Esophagus muscularis mucosa (tissue), 4 donors: ENCODE data around the gene ANKS1B. TPM values are rescaled to one million over a fixed set of nuclear protein-coding genes. Genes with fewer than 3 reads are reported as not detected.
A peak's percentile ranks its signal among the peaks of the same experiment; 100 is the strongest.

Experiments used
- DNase-seq: peaks from one replicate; pipeline ENCODE4 v3.0.0-alpha.2; 2017; ENCODE audit errors: extremely low spot score
- H3K27ac ChIP-seq, 4 donors: fragments of 200-600 bp; sonication (generic); replicated peaks in 1 of 4; 1 replicate in 3 of 4; 2 replicates in 1 of 4; pipeline ENCODE4 v1.5.1; 2016 to 2019; ENCODE audit warnings: mild to moderate bottlenecking in 1 of 4
- H3K27me3 ChIP-seq, 4 donors: fragments of 200-600 bp; sonication (generic); one replicate each; pipeline versions ENCODE4 v1.5.1 to v1.6.0; 2016 to 2019
- H3K36me3 ChIP-seq, 4 donors: fragments of 200-600 bp; sonication (generic); one replicate each; pipeline ENCODE4 v1.5.1; 2016 to 2019
- H3K4me1 ChIP-seq, 4 donors: fragments of 200-600 bp; sonication (generic); one replicate each; pipeline ENCODE4 v1.5.1; 2016 to 2019
- H3K4me3 ChIP-seq, 4 donors: fragments of 200-600 bp; sonication (generic); 1 replicate in 2 of 4; 2 replicates in 2 of 4; pipeline ENCODE4 v1.5.1; 2016 to 2019; ENCODE audit warnings: mild to moderate bottlenecking in 4 of 4, moderate library complexity in 1 of 4
- H3K9me3 ChIP-seq, 4 donors: fragments of 200-600 bp; sonication (generic); 1 replicate in 3 of 4; 2 replicates in 1 of 4; pipeline ENCODE4 v1.5.1; 2016 to 2019
- CTCF ChIP-seq, 3 experiments: fragments of 200-600 bp in 2 of 3; fragments of 450-650 bp in 1 of 3; sonication (generic) in 2 of 3; IDR thresholded peaks; one replicate each; pipeline ENCODE4 v1.5.1; 2017 to 2019; ENCODE audit warnings: antibody characterized with exemption in 3 of 3, mild to moderate bottlenecking in 2 of 3, moderate library complexity in 1 of 3
- EP300 ChIP-seq: sonication (generic); formaldehyde crosslinking; IDR thresholded peaks from one replicate; pipeline ENCODE4 v1.6.1; 2017; ENCODE audit warnings: antibody characterized with exemption
- POLR2A ChIP-seq: fragments of 450-650 bp; IDR thresholded peaks from one replicate; pipeline ENCODE4 v1.6.1; 2017; ENCODE audit warnings: antibody characterized with exemption, moderate library complexity, mild to moderate bottlenecking, low read depth
- POLR2AphosphoS5 ChIP-seq, 2 donors: sonication (generic); formaldehyde crosslinking; IDR thresholded peaks; one replicate each; pipeline ENCODE4 v1.6.1; 2017; ENCODE audit warnings: antibody characterized with exemption in 2 of 2
- WGBS: methylation state at CpG from one replicate; pipeline ENCODE4 v1.1.5; 2018; 5-methylcytosine and 5-hydroxymethylcytosine counted together
- intact Hi-C: fragments of 100-400 bp; cut with DNase I; formaldehyde crosslinking; loops from one replicate; pipeline ENCODE4 v1.15.1; 2023
- total RNA-seq, 4 donors: library from RNA; depleted of rRNA; stranded (reverse); fragments of >200 nt; gene quantifications; one replicate each; pipeline versions ENCODE4 v1.1.0 to v1.2.1, GENCODE V29; 2016

Gene ANKS1B
- total RNA-seq, 4 donors from 2014 or later = 20.4 to 28.7 (median 21.6) TPM

GRCh38 chr12:99767809-99768208, 216.9 kb downstream of the ANKS1B start:
- Histone ChIP-seq H3K4me3 (peak overlapping the region; percentile 22 to 39 (median 32)), H3K27ac (no peak overlapping the region), H3K9me3 (no peaks in the 10 kb centered on the region), H3K36me3 (no peaks in the 10 kb centered on the region), H3K4me1 (no peaks in the 10 kb centered on the region), H3K27me3 (no peaks in the 10 kb centered on the region)
- intact Hi-C loops = loop anchor here (5.0 kb wide), 1 partner anchor 726 kb away; no protein-coding TSS in a partner anchor
- no peak for DNase-seq
- 9% methylated on average over 1 of the region's 1 CpG for WGBS
- TF ChIP-seq CTCF (IDR thresholded peaks at IDR 0.05) (peak; percentile 41 to 62 (median 60)), POLR2AphosphoS5 (IDR thresholded peaks at IDR 0.05) (no peak), EP300 (no peak), POLR2A (no peak)

GRCh38 chr12:99766408-99766807, 218.3 kb downstream of the ANKS1B start:
- no peaks in the 10 kb centered on the region for H3K36me3 ChIP-seq
- H3K9me3 ChIP-seq = no peaks in the 10 kb centered on the region
- no peak for TF ChIP-seq EP300
- no peak for TF ChIP-seq POLR2AphosphoS5 (IDR thresholded peaks at IDR 0.05)
- no peak for TF ChIP-seq CTCF (IDR thresholded peaks at IDR 0.05)
- no peak for TF ChIP-seq POLR2A
- H3K27me3 ChIP-seq = no peaks in the 10 kb centered on the region
- no peak for DNase-seq
- 88% methylated on average over 1 of the region's 1 CpG for WGBS
- intact Hi-C loops = loop anchor here (5.0 kb wide), 1 partner anchor 724 kb away; no protein-coding TSS in a partner anchor
- H3K4me3 ChIP-seq = no peak overlapping the region
- H3K27ac ChIP-seq = no peak overlapping the region
- H3K4me1 ChIP-seq = no peaks in the 10 kb centered on the region

- Histone ChIP-seq H3K9me3 (no peaks in the 10 kb centered on the region), H3K36me3 (no peaks in the 10 kb centered on the region), H3K4me1 (no peaks in the 10 kb centered on the region), H3K4me3 (no peak overlapping the region), H3K27ac (no peak overlapping the region), H3K27me3 (no peaks in the 10 kb centered on the region)
- DNase-seq = no peak
- 66% methylated on average over 3 of the region's 3 CpGs for WGBS
- intact Hi-C loops = loop anchor here (5.0 kb wide), 1 partner anchor 723 kb away; no protein-coding TSS in a partner anchor
- TF ChIP-seq POLR2AphosphoS5 (IDR thresholded peaks at IDR 0.05) = no peak
Observed at GRCh38 chr12:99765469-99766114, 219.1 kb downstream of the ANKS1B start.

GRCh38 chr12:99759444-99759843, 225.3 kb downstream of the ANKS1B start:
- Histone ChIP-seq H3K27me3 (no peaks in the 10 kb centered on the region), H3K4me3 (no peak overlapping the region), H3K4me1 (peaks cover 0 to 9% (median 6%) of the 10 kb centered on the region in 4 donors), H3K9me3 (no peaks in the 10 kb centered on the region), H3K27ac (no peak overlapping the region), H3K36me3 (no peaks in the 10 kb centered on the region)
- 39% methylated on average over 2 of the region's 2 CpGs for WGBS
- DNase-seq = no peak
- TF ChIP-seq POLR2A (no peak), POLR2AphosphoS5 (IDR thresholded peaks at IDR 0.05) (no peak), EP300 (no peak), CTCF (IDR thresholded peaks at IDR 0.05) (no peak)
- intact Hi-C loops = no loop called here

GRCh38 chr12:99758997-99759396, 225.7 kb downstream of the ANKS1B start:
- no peak for DNase-seq
- intact Hi-C loops = no loop called here
- TF ChIP-seq POLR2AphosphoS5 (IDR thresholded peaks at IDR 0.05) = no peak
- no peak for TF ChIP-seq EP300
- no peak for TF ChIP-seq CTCF (IDR thresholded peaks at IDR 0.05)
- no peak for TF ChIP-seq POLR2A
- no peak overlapping the region for H3K27ac ChIP-seq
- H3K4me1 ChIP-seq = peaks cover 0 to 9% (median 6%) of the 10 kb centered on the region in 4 donors
- H3K27me3 ChIP-seq = no peaks in the 10 kb centered on the region
- H3K4me3 ChIP-seq = no peak overlapping the region
- WGBS = 95% methylated on average over 3 of the region's 3 CpGs
- H3K36me3 ChIP-seq = no peaks in the 10 kb centered on the region
- peaks cover 0 to 3% (median 0%) of the 10 kb centered on the region in 4 donors for H3K9me3 ChIP-seq
